GM19455 (cell line): ENCODE results near the gene POU2AF2.
"Not testable (repeated sequence)": the region's sequence is repeated elsewhere in the genome, so short reads cannot be mapped to it uniquely, and the experiment has no call there.

Experiments used
- ATAC-seq: cut with Tn5 transposase; IDR thresholded peaks from one replicate; pipeline ENCODE4 v1.9.1; 2021; ENCODE audit not compliant: unreplicated experiment

POU2AF2 gene

GRCh38 chr11:111301842-111302118 lies 56.3 kb downstream of the POU2AF2 start:
- ATAC-seq = no peak

DNA sequence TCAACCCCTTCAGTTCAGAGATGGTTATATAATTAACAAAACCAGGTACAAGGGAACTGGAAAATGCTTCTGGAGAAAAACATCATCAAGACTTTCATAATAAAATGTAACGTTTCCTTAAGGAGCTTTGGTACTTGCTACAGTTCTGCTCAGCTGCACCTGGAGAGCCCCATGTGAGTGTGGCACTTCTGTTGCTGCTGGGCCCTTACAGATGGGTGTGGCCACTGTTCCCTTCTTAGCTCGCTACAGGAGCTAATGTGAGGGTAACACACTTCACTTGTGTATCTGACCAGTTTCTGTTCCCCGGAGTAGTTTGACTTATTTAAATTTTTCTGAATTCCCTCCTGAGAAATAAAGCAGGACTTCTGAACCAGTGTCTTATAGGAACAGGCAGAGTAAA lies 56.8 kb downstream of the POU2AF2 start:
- ATAC-seq = no peak

- no peak for ATAC-seq
Measured at GRCh38 chr11:111303461-111303860, 57.9 kb downstream of the POU2AF2 start.

DNA sequence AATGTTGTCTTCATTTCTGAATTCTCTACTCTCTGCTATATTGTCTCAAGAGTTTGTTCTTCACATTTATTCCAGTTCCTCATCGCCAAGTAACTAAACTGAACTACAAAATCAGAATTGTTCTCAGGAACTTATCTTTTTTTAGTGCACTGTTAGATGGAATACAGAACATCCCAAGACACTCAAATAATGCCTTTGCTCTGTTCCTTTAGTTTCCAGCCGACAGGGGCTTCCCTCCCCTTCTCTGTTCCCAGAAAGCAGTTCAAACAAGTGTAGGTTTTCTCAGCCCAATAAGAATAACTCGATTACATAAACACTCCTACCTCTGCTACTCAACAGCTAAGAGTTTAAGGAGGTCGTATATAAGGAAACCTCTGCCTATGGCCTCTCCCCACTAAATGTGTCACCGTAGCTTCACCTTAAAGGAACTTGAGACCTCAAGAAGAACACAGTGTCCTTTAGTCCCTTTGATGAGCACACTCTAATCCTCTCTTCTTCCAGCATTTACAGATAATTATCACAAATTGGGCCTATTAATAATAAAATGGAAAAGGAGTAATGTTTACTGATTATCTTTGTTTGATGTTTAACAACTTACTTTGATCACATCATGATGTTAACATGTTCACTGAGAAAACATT lies 59.8 kb downstream of the POU2AF2 start:
- no peak for ATAC-seq

DNA sequence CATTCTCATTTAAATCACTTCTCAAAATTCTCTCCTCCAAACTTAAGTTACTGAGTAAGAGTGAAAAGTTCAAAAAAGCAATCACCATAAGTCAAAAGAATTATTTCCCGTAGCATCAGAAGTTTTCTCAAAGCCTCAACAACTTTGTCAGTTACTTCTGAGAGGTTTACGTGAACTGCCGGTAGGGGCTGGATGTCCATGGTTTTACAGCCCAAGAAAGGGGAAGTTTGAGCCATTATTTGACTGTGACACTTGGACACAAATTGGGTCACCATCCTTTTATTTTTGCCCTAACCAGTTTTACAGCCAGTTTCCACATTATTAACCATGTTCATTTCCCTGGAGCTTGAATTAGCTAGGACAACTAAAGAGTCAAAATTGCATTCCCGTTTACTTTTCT lies 60.4 kb downstream of the POU2AF2 start:
- ATAC-seq = no peak

GRCh38 chr11:111306321-111306720 lies 60.8 kb downstream of the POU2AF2 start:
- no peak for ATAC-seq

- no peak for ATAC-seq
Measured at GRCh38 chr11:111307472-111308108, 62.1 kb downstream of the POU2AF2 start.

DNA sequence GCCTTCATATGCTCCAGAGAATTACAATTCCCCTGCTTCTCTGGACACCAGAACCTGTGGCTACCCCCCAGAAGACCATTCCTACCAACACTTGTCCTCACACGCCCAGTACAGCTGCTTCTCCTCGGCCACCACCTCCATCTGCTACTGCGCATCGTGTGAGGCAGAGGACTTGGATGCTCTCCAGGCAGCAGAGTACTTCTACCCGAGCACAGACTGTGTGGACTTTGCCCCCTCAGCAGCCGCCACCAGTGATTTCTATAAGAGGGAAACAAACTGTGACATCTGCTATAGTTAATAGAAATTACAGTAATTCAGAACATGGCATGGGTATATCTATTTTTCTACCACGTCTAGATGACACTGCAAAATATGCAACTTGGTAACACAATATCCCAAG lies 62.6 kb downstream of the POU2AF2 start:
- no peak for ATAC-seq

DNA sequence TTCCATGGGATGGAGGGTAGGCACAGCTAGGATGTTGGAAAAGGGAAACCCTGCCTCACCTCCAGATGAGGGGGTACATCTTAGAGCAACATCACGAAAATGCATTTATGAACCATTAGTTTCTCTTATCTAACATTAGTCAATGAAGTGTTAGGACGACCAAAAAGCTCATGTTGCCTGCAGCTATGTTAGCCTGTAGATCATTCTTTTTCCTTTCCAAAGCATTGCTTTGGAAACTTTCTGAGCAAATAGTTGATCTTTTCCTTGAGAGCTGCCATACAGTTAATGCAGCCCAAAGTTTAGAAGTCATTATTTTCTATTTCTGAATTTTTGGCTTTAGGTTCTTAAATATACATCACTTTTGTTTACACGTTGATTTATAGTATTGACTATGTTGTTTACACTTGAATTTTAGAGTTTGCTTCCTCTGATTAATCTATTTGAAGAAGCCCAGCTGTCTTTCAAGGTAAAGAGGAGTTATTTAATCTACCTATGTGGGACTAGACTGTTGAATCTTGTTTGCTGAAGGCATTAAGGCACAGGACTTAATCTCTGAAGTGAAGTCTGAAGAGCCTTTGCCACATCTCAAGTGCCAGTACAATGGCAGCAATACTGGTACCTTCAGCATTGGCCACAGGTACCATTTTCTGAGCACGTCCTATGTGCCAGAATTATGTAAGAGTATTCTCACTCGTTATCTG lies 63.8 kb downstream of the POU2AF2 start:
- no peak for ATAC-seq

DNA sequence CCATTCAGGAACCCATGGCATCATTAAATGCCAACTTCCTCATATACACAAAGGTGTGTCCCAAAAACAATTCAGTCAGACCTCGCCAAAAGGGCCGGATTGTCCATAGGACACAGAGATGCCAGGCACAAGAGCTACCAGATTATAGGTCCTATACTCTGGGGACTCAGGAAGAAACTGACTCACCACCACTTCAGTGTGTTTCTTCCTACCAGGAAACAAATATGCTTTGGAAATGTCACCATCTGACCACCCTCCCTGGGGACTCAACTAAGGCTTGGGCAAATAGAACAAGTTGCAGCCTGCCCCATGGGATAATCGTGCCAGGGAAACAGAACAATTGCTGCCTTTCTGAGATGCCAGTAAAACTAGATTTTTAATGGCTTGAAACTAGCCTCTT lies 64.6 kb downstream of the POU2AF2 start:
- ATAC-seq = no peak

DNA sequence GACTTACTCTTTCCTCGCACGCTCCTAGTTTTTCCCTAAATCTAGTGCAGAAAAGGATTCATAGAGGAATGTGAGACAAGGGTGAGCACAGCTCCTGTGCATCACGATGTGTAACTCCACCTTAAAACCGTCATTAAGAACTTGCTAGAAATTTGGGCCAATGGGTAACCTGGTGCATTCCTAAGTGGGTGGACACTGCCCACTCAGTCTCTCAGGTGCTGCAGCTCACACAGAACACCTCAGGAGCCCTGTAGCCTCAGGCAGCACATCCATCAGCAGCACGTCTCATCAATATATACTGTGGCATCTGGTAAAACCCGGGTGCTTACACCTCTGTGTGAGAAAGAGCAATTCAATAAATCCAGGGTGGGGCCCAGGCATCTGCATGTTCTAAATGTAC lies 65.2 kb downstream of the POU2AF2 start:
- no peak for ATAC-seq

- ATAC-seq = no peak
Measured at GRCh38 chr11:111312076-111312475, 66.6 kb downstream of the POU2AF2 start.

DNA sequence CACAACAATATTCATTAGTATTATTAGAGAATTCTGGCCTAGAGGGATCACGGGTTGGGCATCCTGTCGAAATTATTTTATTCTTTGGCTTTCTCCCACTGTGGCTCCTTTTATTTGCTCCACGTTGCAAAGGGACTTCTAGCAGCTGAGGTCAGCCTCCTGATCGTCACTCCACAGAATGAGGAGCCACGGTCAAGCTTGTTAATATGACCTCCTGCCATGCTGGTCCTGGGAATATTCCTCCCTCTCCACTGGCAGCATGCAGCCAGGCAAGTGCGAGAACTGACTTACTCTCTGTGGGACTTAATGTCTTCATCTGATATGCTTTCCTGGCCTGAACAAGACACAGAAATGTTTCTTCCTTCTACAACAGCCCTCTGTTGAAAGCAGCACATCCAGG lies 73.8 kb downstream of the POU2AF2 start:
- no peak for ATAC-seq

DNA sequence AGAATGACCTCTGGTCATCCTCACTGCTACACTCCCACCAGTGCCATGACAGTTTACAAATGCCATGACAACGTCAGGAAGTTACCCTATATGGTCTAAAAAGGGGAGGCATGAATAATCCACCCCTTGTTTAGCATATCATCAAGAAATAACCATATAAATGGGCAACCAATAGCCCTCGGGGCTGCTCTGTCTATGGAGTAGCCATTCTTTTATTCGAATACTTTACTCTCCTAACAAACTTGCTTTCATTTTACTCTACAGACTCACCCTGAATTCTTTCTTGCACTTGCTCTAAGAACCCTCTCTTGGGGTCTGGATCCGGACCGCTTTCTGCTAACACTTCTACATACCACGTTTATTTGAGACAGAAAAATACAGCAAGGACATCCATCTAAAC lies 74.7 kb downstream of the POU2AF2 start:
- ATAC-seq = not testable (repeated sequence)

- no peak for ATAC-seq
Measured at GRCh38 chr11:111320728-111321568, 75.4 kb downstream of the POU2AF2 start.

- ATAC-seq = no peak
Measured at GRCh38 chr11:111322534-111322933, 77.0 kb downstream of the POU2AF2 start.

DNA sequence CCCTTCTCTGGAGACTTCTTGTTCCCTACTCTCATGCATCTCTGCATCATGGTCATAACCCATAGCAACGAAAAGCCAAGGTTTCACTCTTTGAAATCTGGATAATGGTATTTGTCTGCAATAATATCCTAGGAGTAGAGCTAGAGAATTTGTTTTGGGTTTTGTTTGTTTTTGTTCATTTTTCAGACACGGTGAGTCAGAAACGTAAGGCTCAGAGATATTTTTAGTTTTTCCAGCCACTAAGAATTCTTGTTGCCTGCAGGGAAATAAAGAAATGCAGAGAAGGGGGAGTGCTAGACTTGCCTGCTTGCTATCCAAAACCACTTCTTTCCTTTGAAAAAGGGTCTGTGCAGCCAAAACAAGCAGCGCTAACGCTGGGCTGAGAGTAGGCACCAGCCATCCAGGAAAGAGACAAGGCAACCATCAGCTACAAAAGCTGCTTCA lies 78.8 kb downstream of the POU2AF2 start:
- no peak for ATAC-seq

GRCh38 chr11:111325259-111325658 lies 79.7 kb downstream of the POU2AF2 start:
- ATAC-seq = no peak

- ATAC-seq = no peak
Measured at GRCh38 chr11:111326824-111327223, 81.3 kb downstream of the POU2AF2 start.

- ATAC-seq = no peak
Measured at GRCh38 chr11:111327908-111328624, 82.5 kb downstream of the POU2AF2 start.
